H9 (cell line): ENCODE measurements around the gene HPCAL4. TPM values are rescaled to one million over a fixed set of nuclear protein-coding genes. Genes with fewer than 3 reads are reported as not detected.

Experiments
- DNase-seq: peaks from one replicate; pipeline ENCODE4 v3.0.0-alpha.2; 2017
- H2AFZ ChIP-seq: one replicate; pipeline ENCODE4 v1.6.1; 2013; ENCODE audit warnings: mild to moderate bottlenecking, low read length, control low read depth, moderate library complexity
- H2AK5ac ChIP-seq: 2 replicates; pipeline ENCODE4 v1.6.1; 2013; ENCODE audit warnings: low read length, control low read depth, mixed read lengths; ENCODE audit not compliant: insufficient read length
- H2BK120ac ChIP-seq: one replicate; pipeline ENCODE4 v1.6.1; 2013; ENCODE audit warnings: low read depth, mild to moderate bottlenecking, low read length, control low read depth, inconsistent platforms; ENCODE audit not compliant: poor library complexity, severe bottlenecking
- H2BK12ac ChIP-seq: 2 replicates; pipeline ENCODE4 v1.6.1; 2013; ENCODE audit warnings: low read length, control low read depth, mixed read lengths, low read depth; ENCODE audit not compliant: insufficient read length
- H2BK15ac ChIP-seq: 2 replicates; pipeline ENCODE4 v1.6.1; 2013; ENCODE audit warnings: low read depth, low read length, control low read depth
- H2BK20ac ChIP-seq: one replicate; pipeline ENCODE4 v1.6.1; 2013; ENCODE audit warnings: low read depth, mild to moderate bottlenecking, low read length, control low read depth, inconsistent platforms; ENCODE audit not compliant: poor library complexity, severe bottlenecking
- H2BK5ac ChIP-seq: 2 replicates; pipeline ENCODE4 v1.6.1; 2013; ENCODE audit warnings: low read length, control low read depth, mixed read lengths; ENCODE audit not compliant: insufficient read length
- H3K14ac ChIP-seq: 2 replicates; pipeline ENCODE4 v1.6.1; 2013; ENCODE audit warnings: low read length, control low read depth; ENCODE audit not compliant: insufficient read depth
- H3K18ac ChIP-seq: 2 replicates; pipeline ENCODE4 v1.6.1; 2013; ENCODE audit warnings: low read depth, mild to moderate bottlenecking, mixed read lengths, low read length, control low read depth; ENCODE audit not compliant: insufficient read length
- H3K23ac ChIP-seq: 2 replicates; pipeline ENCODE4 v1.6.1; 2013; ENCODE audit warnings: low read length, control low read depth, mixed read lengths, low read depth; ENCODE audit not compliant: insufficient read length
- H3K23me2 ChIP-seq: 2 replicates; pipeline ENCODE4 v1.6.1; 2013; ENCODE audit warnings: low read depth, mild to moderate bottlenecking, mixed read lengths, low read length, control low read depth; ENCODE audit not compliant: insufficient read length, poor library complexity, severe bottlenecking
- H3K27ac ChIP-seq: 2 replicates; pipeline ENCODE4 v1.5.1; 2013; ENCODE audit warnings: low read length, control low read depth, mixed read lengths, low read depth; ENCODE audit not compliant: insufficient read length
- H3K27me3 ChIP-seq: 2 replicates; pipeline ENCODE4 v1.6.1; 2013; ENCODE audit warnings: low read length, control low read depth, inconsistent platforms; ENCODE audit not compliant: insufficient read depth
- H3K4ac ChIP-seq: 2 replicates; pipeline ENCODE4 v1.6.1; 2013; ENCODE audit warnings: low read depth, mild to moderate bottlenecking, control low read depth, inconsistent platforms, low read length, moderate library complexity
- H3K4me1 ChIP-seq: 2 replicates; pipeline ENCODE4 v1.6.1; 2013; ENCODE audit warnings: low read length, control low read depth, inconsistent platforms; ENCODE audit not compliant: insufficient read depth
- H3K4me2 ChIP-seq: 2 replicates; pipeline ENCODE4 v1.6.1; 2013; ENCODE audit warnings: low read length, control low read depth, mixed read lengths; ENCODE audit not compliant: insufficient read length, insufficient read depth
- H3K56ac ChIP-seq: 2 replicates; pipeline ENCODE4 v1.6.1; 2013; ENCODE audit warnings: low read depth, mild to moderate bottlenecking, mixed read lengths, low read length, control low read depth; ENCODE audit not compliant: insufficient read length
- H3K79me1 ChIP-seq: 2 replicates; pipeline ENCODE4 v1.6.1; 2013; ENCODE audit warnings: low read depth, mild to moderate bottlenecking, moderate library complexity, low read length, control low read depth, inconsistent platforms; ENCODE audit not compliant: insufficient read depth, poor library complexity, severe bottlenecking
- H3K79me2 ChIP-seq: 2 replicates; pipeline ENCODE4 v1.6.1; 2013; ENCODE audit warnings: low read length, control low read depth, inconsistent platforms; ENCODE audit not compliant: insufficient read depth
- H3K9ac ChIP-seq: 2 replicates; pipeline ENCODE4 v1.6.1; 2013; ENCODE audit warnings: low read length, control low read depth, mixed read lengths; ENCODE audit not compliant: insufficient read length; ENCODE audit errors: extremely low read depth
- H3K9me3 ChIP-seq: one replicate; pipeline ENCODE4 v1.6.1; 2013; ENCODE audit warnings: low read depth, low read length, inconsistent platforms; ENCODE audit not compliant: control insufficient read depth
- H3T11ph ChIP-seq: one replicate; pipeline ENCODE4 v1.6.1; 2013; ENCODE audit warnings: mild to moderate bottlenecking, low read length, control low read depth, inconsistent platforms
- H4K20me1 ChIP-seq: one replicate; pipeline ENCODE4 v1.6.1; 2013; ENCODE audit not compliant: control insufficient read depth, insufficient read length, insufficient read depth
- H4K5ac ChIP-seq: 2 replicates; pipeline ENCODE4 v1.6.1; 2013; ENCODE audit warnings: low read depth, mild to moderate bottlenecking, mixed read lengths, low read length, control low read depth; ENCODE audit not compliant: insufficient read length
- H4K8ac ChIP-seq: replicated peaks from 2 replicates; pipeline ENCODE4 v1.6.1; 2013; ENCODE audit warnings: low read length, control low read depth, mixed read lengths, low read depth; ENCODE audit not compliant: insufficient read length
- H4K91ac ChIP-seq: 2 replicates; pipeline ENCODE4 v1.6.1; 2013; ENCODE audit warnings: low read depth, mild to moderate bottlenecking, moderate library complexity, mixed read lengths, low read length, control low read depth; ENCODE audit not compliant: insufficient read length
- H3K27ac Mint-ChIP-seq, 3 experiments: 2 replicates in 2 of 3; 3 replicates in 1 of 3; pipeline ENCODE4 v1.8.0; 2020 to 2021; ENCODE audit warnings: mixed read lengths in 3 of 3, mild to moderate bottlenecking in 1 of 3, moderate library complexity in 1 of 3
- H3K27me3 Mint-ChIP-seq: 2 replicates; pipeline ENCODE4 v1.8.0; 2021; ENCODE audit warnings: low read depth, mild to moderate bottlenecking, moderate library complexity, mixed read lengths
- H3K36me3 Mint-ChIP-seq, 3 experiments: 2 replicates in 2 of 3; 3 replicates in 1 of 3; pipeline ENCODE4 v1.8.0; 2020 to 2021; ENCODE audit warnings: low read depth in 3 of 3, mixed read lengths in 3 of 3; ENCODE audit not compliant: insufficient read depth in 1 of 3
- H3K4me1 Mint-ChIP-seq, 2 experiments: 2 replicates each; pipeline ENCODE4 v1.8.0; 2020; ENCODE audit warnings: mixed read lengths in 2 of 2
- H3K4me3 Mint-ChIP-seq, 2 experiments: 2 replicates in 1 of 2; 3 replicates in 1 of 2; pipeline ENCODE4 v1.8.0; 2020 to 2021; ENCODE audit warnings: mild to moderate bottlenecking in 2 of 2, mixed read lengths in 2 of 2, moderate library complexity in 1 of 2
- H3K9me3 Mint-ChIP-seq, 2 experiments: 2 replicates in 1 of 2; 3 replicates in 1 of 2; pipeline ENCODE4 v1.8.0; 2020; ENCODE audit warnings: mild to moderate bottlenecking in 2 of 2, mixed read lengths in 2 of 2, moderate library complexity in 1 of 2
- WGBS: extraction: QIAGEN DNeasy Blood & Tissue Kit; methylation state at CpG from one replicate; pipeline ENCODE4 v1.1.7; 2013; ENCODE audit warnings: missing lambda C conversion rate, low lambda C conversion rate, mixed read lengths; ENCODE audit not compliant: insufficient read length; ENCODE audit errors: extremely low coverage; 5-methylcytosine and 5-hydroxymethylcytosine counted together
- total RNA-seq: library from RNA; stranded (reverse); gene quantifications from 2 replicates; pipeline ENCODE4 v1.2.1, GENCODE V29; 2021
- TF ChIP-seq, protein P1 (sequence below): fragments of 200-600 bp; sonication (generic); conservative IDR thresholded peaks from 3 replicates; pipeline ENCODE4 v1.8.0; 2021; ENCODE audit warnings: antibody characterized with exemption, mild to moderate bottlenecking

The HPCAL4 gene
- total RNA-seq, 1 experiment from 2014 or later: 0.15 TPM

DNA sequence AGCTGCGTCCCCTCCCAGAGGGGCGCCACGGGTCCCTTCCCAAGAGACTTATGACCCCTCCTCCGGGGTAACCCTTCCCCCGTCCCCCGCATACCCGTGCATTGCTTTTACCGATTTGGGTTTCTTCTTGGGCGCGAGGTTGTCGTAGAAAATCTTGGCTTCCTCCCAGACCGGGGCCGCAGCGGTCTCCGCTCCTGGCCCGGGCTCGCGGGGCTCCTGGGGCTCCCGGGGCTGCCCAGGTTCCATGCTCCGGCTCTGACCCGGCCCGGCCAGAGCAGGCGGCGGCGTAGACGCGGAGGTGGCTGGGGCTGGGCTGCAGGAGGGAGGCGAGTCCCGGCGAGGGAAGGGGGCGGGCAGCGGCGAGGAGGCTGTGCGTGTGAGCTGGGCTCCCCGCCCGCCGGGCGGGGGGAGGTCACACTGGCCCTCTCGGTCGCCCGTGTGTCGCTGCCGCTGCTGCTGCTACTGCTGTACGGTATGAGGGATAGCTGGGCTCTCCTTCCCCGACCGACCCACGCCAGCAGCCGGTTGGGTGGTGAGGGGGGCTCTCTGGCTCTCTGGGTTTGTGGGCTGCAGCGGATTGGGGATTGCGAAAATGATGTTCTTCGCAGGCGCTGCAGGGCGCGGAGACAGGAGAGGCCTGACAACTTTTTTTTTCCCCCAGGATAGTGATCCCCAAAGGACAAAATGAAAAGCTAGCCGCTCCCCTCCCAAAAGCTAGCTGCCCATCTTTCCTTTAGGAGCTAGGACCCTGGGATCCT is 19.3 kb downstream of the HPCAL4 start, which contains the start of gene NT5C1A:
TSS of gene NT5C1A (minus strand) at position 315 of the 758 bp plus-strand sequence. CDS start at position 246, 69 bp downstream.
- Mint-ChIP-seq H3K36me3 (no peaks in the 10 kb centered on the region; a peak in 1 of 7 replicates), H3K27ac (no peak within 1 kb of the TSS), H3K9me3 (no peaks in the 10 kb centered on the region), H3K4me3 (peak within 1 kb of the TSS; percentile 51 to 75), H3K4me1 (peaks cover 0 to 9% of the 10 kb centered on the region in 2 experiments; a peak in 2 of 4 replicates), H3K27me3 (peaks cover 99% of the 10 kb centered on the region)
- no peak within 1 kb of the TSS for H3K9ac ChIP-seq
- no peaks in the 10 kb centered on the region for H3K4me1 ChIP-seq
- H3K79me2 ChIP-seq: no peaks in the 10 kb centered on the region
- TF ChIP-seq, protein P1, sequence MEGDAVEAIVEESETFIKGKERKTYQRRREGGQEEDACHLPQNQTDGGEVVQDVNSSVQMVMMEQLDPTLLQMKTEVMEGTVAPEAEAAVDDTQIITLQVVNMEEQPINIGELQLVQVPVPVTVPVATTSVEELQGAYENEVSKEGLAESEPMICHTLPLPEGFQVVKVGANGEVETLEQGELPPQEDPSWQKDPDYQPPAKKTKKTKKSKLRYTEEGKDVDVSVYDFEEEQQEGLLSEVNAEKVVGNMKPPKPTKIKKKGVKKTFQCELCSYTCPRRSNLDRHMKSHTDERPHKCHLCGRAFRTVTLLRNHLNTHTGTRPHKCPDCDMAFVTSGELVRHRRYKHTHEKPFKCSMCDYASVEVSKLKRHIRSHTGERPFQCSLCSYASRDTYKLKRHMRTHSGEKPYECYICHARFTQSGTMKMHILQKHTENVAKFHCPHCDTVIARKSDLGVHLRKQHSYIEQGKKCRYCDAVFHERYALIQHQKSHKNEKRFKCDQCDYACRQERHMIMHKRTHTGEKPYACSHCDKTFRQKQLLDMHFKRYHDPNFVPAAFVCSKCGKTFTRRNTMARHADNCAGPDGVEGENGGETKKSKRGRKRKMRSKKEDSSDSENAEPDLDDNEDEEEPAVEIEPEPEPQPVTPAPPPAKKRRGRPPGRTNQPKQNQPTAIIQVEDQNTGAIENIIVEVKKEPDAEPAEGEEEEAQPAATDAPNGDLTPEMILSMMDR: no peak
- no peak within 1 kb of the TSS for H3K56ac ChIP-seq
- peak within 1 kb of the TSS; percentile 62 for H3K4me2 ChIP-seq
- no peak within 1 kb of the TSS for H3K4ac ChIP-seq
- no peak within 1 kb of the TSS for H4K8ac ChIP-seq
- peaks cover 75% of the 10 kb centered on the region for H3K27me3 ChIP-seq
- no CpG with 5 or more reads among the region's 55 CpGs for WGBS
- H3K23me2 ChIP-seq: peaks cover 7% of the 10 kb centered on the region
- no peak within 1 kb of the TSS for H4K91ac ChIP-seq
- H3K27ac ChIP-seq: no peak within 1 kb of the TSS
- no peak within 1 kb of the TSS for H3T11ph ChIP-seq
- no peak within 1 kb of the TSS for H2BK12ac ChIP-seq
- no peaks in the 10 kb centered on the region for H4K20me1 ChIP-seq
- no peak within 1 kb of the TSS for H2BK15ac ChIP-seq
- H2BK5ac ChIP-seq: no peak within 1 kb of the TSS
- H3K14ac ChIP-seq: no peak within 1 kb of the TSS
- H3K23ac ChIP-seq: no peak within 1 kb of the TSS
- H2BK120ac ChIP-seq: no peak within 1 kb of the TSS
- no peak within 1 kb of the TSS for H2AFZ ChIP-seq
- H2BK20ac ChIP-seq: no peak within 1 kb of the TSS
- no peaks in the 10 kb centered on the region for H3K79me1 ChIP-seq
- H4K5ac ChIP-seq: no peak within 1 kb of the TSS
- H3K9me3 ChIP-seq: no peaks in the 10 kb centered on the region
- DNase-seq: peak; percentile 41
- H2AK5ac ChIP-seq: no peak within 1 kb of the TSS
- no peak within 1 kb of the TSS for H3K18ac ChIP-seq
